Esophagus muscularis mucosa (tissue), 3 donors: ENCODE results near the gene SMC4.

Experiments used
- POLR2A ChIP-seq: fragments of 450-650 bp; IDR thresholded peaks from one replicate; pipeline ENCODE4 v1.6.1; 2017; ENCODE audit warnings: antibody characterized with exemption, moderate library complexity, mild to moderate bottlenecking, low read depth
- POLR2AphosphoS5 ChIP-seq, 2 donors: sonication (generic); formaldehyde crosslinking; IDR thresholded peaks; one replicate each; pipeline ENCODE4 v1.6.1; 2017; ENCODE audit warnings: antibody characterized with exemption in 2 of 2
- TF ChIP-seq, protein P1 (sequence below), 3 experiments: fragments of 200-600 bp in 2 of 3; fragments of 450-650 bp in 1 of 3; sonication (generic) in 2 of 3; IDR thresholded peaks; one replicate each; pipeline ENCODE4 v1.5.1; 2017 to 2019; ENCODE audit warnings: antibody characterized with exemption in 3 of 3, mild to moderate bottlenecking in 2 of 3, moderate library complexity in 1 of 3

DNA sequence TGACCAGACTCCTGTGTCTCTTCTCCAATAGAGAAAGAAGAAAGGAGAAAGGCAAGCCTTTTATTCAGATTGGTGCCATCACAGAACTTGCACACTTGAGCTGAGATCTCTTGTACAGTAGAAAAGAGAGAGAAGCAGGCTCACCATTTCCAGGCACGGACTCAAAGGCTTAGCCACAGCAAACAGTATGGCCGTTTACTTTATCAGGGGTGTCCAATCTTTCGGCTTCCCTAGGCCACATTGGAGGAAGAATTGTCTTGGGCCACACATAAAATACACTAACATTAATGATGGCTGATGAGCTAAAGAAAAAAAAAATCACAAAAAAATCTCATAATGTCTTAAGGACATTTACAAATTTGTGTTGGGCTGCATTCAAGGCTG is 5.4 kb upstream of the SMC4 start:
- TF ChIP-seq, protein P1, sequence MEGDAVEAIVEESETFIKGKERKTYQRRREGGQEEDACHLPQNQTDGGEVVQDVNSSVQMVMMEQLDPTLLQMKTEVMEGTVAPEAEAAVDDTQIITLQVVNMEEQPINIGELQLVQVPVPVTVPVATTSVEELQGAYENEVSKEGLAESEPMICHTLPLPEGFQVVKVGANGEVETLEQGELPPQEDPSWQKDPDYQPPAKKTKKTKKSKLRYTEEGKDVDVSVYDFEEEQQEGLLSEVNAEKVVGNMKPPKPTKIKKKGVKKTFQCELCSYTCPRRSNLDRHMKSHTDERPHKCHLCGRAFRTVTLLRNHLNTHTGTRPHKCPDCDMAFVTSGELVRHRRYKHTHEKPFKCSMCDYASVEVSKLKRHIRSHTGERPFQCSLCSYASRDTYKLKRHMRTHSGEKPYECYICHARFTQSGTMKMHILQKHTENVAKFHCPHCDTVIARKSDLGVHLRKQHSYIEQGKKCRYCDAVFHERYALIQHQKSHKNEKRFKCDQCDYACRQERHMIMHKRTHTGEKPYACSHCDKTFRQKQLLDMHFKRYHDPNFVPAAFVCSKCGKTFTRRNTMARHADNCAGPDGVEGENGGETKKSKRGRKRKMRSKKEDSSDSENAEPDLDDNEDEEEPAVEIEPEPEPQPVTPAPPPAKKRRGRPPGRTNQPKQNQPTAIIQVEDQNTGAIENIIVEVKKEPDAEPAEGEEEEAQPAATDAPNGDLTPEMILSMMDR (IDR thresholded peaks at IDR 0.05) = no peak
- TF ChIP-seq POLR2A (no peak), POLR2AphosphoS5 (IDR thresholded peaks at IDR 0.05) (no peak)
